Osteocyte (in vitro differentiated cells): Measurements from ENCODE around the gene PDE6B. TPM values are rescaled to one million over a fixed set of nuclear protein-coding genes. Genes with fewer than 3 reads are reported as not detected.
"Not testable (repeated sequence)": the region's sequence is repeated elsewhere in the genome, so short reads cannot be mapped to it uniquely, and the experiment has no call there.

ENCODE experiments used
- DNase-seq: peaks from one replicate; pipeline ENCODE4 v3.0.0; 2021; ENCODE audit warnings: mixed read lengths; ENCODE audit not compliant: unreplicated experiment; ENCODE audit errors: extremely low spot score
- H3K27ac Mint-ChIP-seq: one replicate; pipeline ENCODE4 v1.8.0; 2021; ENCODE audit warnings: mild to moderate bottlenecking, mixed read lengths; ENCODE audit not compliant: unreplicated experiment
- H3K27me3 Mint-ChIP-seq: one replicate; pipeline ENCODE4 v1.8.0; 2021; ENCODE audit warnings: mixed read lengths; ENCODE audit not compliant: unreplicated experiment
- H3K36me3 Mint-ChIP-seq: one replicate; pipeline ENCODE4 v1.8.0; 2021; ENCODE audit warnings: mixed read lengths; ENCODE audit not compliant: unreplicated experiment
- H3K4me1 Mint-ChIP-seq: one replicate; pipeline ENCODE4 v1.8.0; 2021; ENCODE audit warnings: mixed read lengths; ENCODE audit not compliant: unreplicated experiment
- H3K4me3 Mint-ChIP-seq: one replicate; pipeline ENCODE4 v1.8.0; 2021; ENCODE audit warnings: mild to moderate bottlenecking, moderate library complexity, mixed read lengths; ENCODE audit not compliant: unreplicated experiment
- H3K9me3 Mint-ChIP-seq: one replicate; pipeline ENCODE4 v1.8.0; 2021; ENCODE audit warnings: mixed read lengths; ENCODE audit not compliant: unreplicated experiment
- CTCF ChIP-seq: fragments of 200-600 bp; sonication (generic); IDR thresholded peaks from 2 replicates; pipeline ENCODE4 v1.5.0; 2021; ENCODE audit warnings: antibody characterized with exemption, mild to moderate bottlenecking, moderate library complexity
- total RNA-seq: library from RNA; stranded (reverse); gene quantifications from 2 replicates; pipeline ENCODE4 v1.2.1, GENCODE V29; 2021

The PDE6B gene
- total RNA-seq, 1 donor from 2014 or later = 1.6 TPM

- H3K36me3 Mint-ChIP-seq = no peaks in the 10 kb centered on the region
- no peak for TF ChIP-seq CTCF
- no peak overlapping the region for H3K4me3 Mint-ChIP-seq
- no peak for DNase-seq
- peaks cover 5% of the 10 kb centered on the region for H3K27me3 Mint-ChIP-seq
- peaks cover 11% of the 10 kb centered on the region for H3K4me1 Mint-ChIP-seq
- H3K27ac Mint-ChIP-seq = no peak overlapping the region
- no peaks in the 10 kb centered on the region for H3K9me3 Mint-ChIP-seq
Observed at GRCh38 chr4:689723-690122, 64.3 kb downstream of the PDE6B start.

- Mint-ChIP-seq H3K4me3 (no peak overlapping the region), H3K27ac (no peak overlapping the region)
Observed at GRCh38 chr4:692771-693554, 67.6 kb downstream of the PDE6B start.

GRCh38 chr4:694341-694940 lies 69.1 kb downstream of the PDE6B start:
- not testable (repeated sequence) for DNase-seq, H3K9me3 Mint-ChIP-seq, H3K27ac Mint-ChIP-seq, H3K36me3 Mint-ChIP-seq, H3K4me1 Mint-ChIP-seq, H3K4me3 Mint-ChIP-seq
- peaks cover 13% of the 10 kb centered on the region for H3K27me3 Mint-ChIP-seq

More at GRCh38 chr4:692771-693554, 67.6 kb downstream of the PDE6B start:
- Mint-ChIP-seq H3K36me3 (no peaks in the 10 kb centered on the region), H3K27me3 (peaks cover 13% of the 10 kb centered on the region), H3K9me3 (no peaks in the 10 kb centered on the region), H3K4me1 (peaks cover 1% of the 10 kb centered on the region)
- no peak for TF ChIP-seq CTCF
- no peak for DNase-seq

GRCh38 chr4:699816-700580 lies 74.6 kb downstream of the PDE6B start:
- no peak overlapping the region for H3K27ac Mint-ChIP-seq

More at GRCh38 chr4:699816-700580, 74.6 kb downstream of the PDE6B start:
- DNase-seq = no peak
- Mint-ChIP-seq H3K9me3 (no peaks in the 10 kb centered on the region), H3K36me3 (no peaks in the 10 kb centered on the region), H3K4me3 (no peak overlapping the region), H3K27me3 (peaks cover 13% of the 10 kb centered on the region), H3K4me1 (no peaks in the 10 kb centered on the region)
- TF ChIP-seq CTCF = no peak
